Measurements from ENCODE around the gene MYH7B. TPM values are rescaled to one million over a fixed set of nuclear protein-coding genes. Genes with fewer than 3 reads are reported as not detected.

The MYH7B gene
- total RNA-seq, 1 donor from 2014 or later: 1.3 TPM

GRCh38 chr20:34995192-34995591 lies 39.5 kb downstream of the MYH7B start:
- no peaks in the 10 kb centered on the region for H3K27me3 Mint-ChIP-seq (ENCODE audit: low read depth)
- no peaks in the 10 kb centered on the region for H3K4me1 Mint-ChIP-seq
- no peak for DNase-seq (ENCODE audit: low spot score in 2 of 2, unreplicated experiment in 2 of 2)
- no peak overlapping the region for H3K27ac Mint-ChIP-seq
- no peaks in the 10 kb centered on the region for H3K9me3 Mint-ChIP-seq
- peaks cover 24% of the 10 kb centered on the region for H3K36me3 Mint-ChIP-seq
- no peak for TF ChIP-seq CTCF (IDR thresholded peaks at IDR 0.05; ENCODE audit: unreplicated experiment)
- H3K4me3 Mint-ChIP-seq: no peak overlapping the region

DNA sequence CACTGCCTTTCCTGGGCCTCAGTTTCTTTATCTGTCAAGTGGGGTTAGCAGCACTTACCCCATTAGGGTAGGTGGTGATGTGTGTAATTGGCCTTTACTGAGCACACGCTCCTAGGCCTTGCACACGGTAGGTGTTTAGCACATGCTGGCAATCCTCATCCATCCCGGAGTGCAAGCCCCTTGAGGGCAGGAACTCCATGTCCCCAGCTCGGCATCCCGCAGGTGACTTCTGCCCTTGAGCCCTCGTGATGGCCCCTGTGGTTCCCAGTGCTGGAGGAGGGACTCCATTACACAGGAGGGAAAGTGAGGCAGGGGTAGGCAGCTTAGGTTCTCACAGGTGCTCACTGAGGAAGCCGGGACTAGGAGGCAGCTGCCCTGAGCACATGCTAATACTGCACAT lies 40.0 kb downstream of the MYH7B start:
- Mint-ChIP-seq H3K36me3 (peaks cover 26% of the 10 kb centered on the region), H3K27ac (no peak overlapping the region), H3K9me3 (no peaks in the 10 kb centered on the region), H3K27me3 (ENCODE audit: low read depth) (no peaks in the 10 kb centered on the region), H3K4me1 (no peaks in the 10 kb centered on the region), H3K4me3 (no peak overlapping the region)
- TF ChIP-seq CTCF (IDR thresholded peaks at IDR 0.05; ENCODE audit: unreplicated experiment): no peak
- DNase-seq (ENCODE audit: low spot score in 2 of 2, unreplicated experiment in 2 of 2): no peak

GRCh38 chr20:34996243-34997028 lies 40.8 kb downstream of the MYH7B start:
- H3K27me3 Mint-ChIP-seq (ENCODE audit: low read depth): no peaks in the 10 kb centered on the region
- no peak for DNase-seq (ENCODE audit: low spot score in 2 of 2, unreplicated experiment in 2 of 2)
- H3K36me3 Mint-ChIP-seq: peaks cover 29% of the 10 kb centered on the region
- no peak overlapping the region for H3K4me3 Mint-ChIP-seq
- H3K9me3 Mint-ChIP-seq: no peaks in the 10 kb centered on the region
- H3K27ac Mint-ChIP-seq: peak overlapping the region; percentile 5
- no peak for TF ChIP-seq CTCF (IDR thresholded peaks at IDR 0.05; ENCODE audit: unreplicated experiment)
- no peaks in the 10 kb centered on the region for H3K4me1 Mint-ChIP-seq

- Mint-ChIP-seq H3K4me1 (no peaks in the 10 kb centered on the region), H3K27me3 (ENCODE audit: low read depth) (no peaks in the 10 kb centered on the region), H3K27ac (no peak overlapping the region), H3K36me3 (peaks cover 29% of the 10 kb centered on the region), H3K9me3 (no peaks in the 10 kb centered on the region), H3K4me3 (no peak overlapping the region)
- no peak for DNase-seq (ENCODE audit: low spot score in 2 of 2, unreplicated experiment in 2 of 2)
- no peak for TF ChIP-seq CTCF (IDR thresholded peaks at IDR 0.05; ENCODE audit: unreplicated experiment)
These were observed 41.5 kb downstream of the MYH7B start for GRCh38 chr20:34997131-34997561.

DNA sequence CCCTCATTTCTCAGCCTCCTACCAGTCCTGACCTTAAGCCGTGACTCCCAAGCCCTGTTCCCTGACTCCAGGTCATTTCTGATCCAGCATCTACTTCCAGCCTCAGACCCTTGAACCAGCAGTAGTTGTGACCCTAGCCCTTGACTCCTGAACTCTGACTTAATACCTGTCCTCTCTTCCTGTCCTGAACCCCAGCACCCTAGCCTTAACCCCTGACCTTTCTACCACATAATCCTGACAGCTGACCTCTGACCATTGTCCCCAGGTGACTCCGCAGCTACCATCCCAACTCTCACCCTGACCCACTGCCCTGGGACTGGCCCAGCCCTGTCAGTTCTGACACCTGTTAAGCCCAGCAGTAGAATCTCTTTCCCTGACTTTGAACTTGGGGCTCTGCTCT lies 42.1 kb downstream of the MYH7B start:
- H3K27ac Mint-ChIP-seq: no peak overlapping the region
- no peak overlapping the region for H3K4me3 Mint-ChIP-seq
- H3K27me3 Mint-ChIP-seq (ENCODE audit: low read depth): no peaks in the 10 kb centered on the region
- DNase-seq (ENCODE audit: low spot score in 2 of 2, unreplicated experiment in 2 of 2): no peak
- H3K36me3 Mint-ChIP-seq: peaks cover 29% of the 10 kb centered on the region
- TF ChIP-seq CTCF (IDR thresholded peaks at IDR 0.05; ENCODE audit: unreplicated experiment): no peak
- no peaks in the 10 kb centered on the region for H3K9me3 Mint-ChIP-seq
- H3K4me1 Mint-ChIP-seq: no peaks in the 10 kb centered on the region
